Liver (tissue), 9 donors: Measurements from ENCODE around the gene ANKRD13A. TPM values are rescaled to one million over a fixed set of nuclear protein-coding genes. Genes with fewer than 3 reads are reported as not detected.
A peak's percentile ranks its signal among the peaks of the same experiment; 100 is the strongest.

Experiments
- DNase-seq: peaks from one replicate; pipeline ENCODE4 v3.0.0-alpha.2; 2017; ENCODE audit warnings: low spot score
- H3K27ac ChIP-seq, 2 donors: one replicate each; pipeline ENCODE4 v1.7.0; 2013; ENCODE audit warnings: inconsistent platforms in 2 of 2, low read length in 2 of 2, control low read depth in 1 of 2, low read depth in 1 of 2, mild to moderate bottlenecking in 1 of 2
- H3K27me3 ChIP-seq, 4 donors: one replicate each; pipeline versions ENCODE4 v1.6.1 to v1.7.0; 2013; ENCODE audit warnings: low read length in 3 of 4, inconsistent platforms in 1 of 4, mild to moderate bottlenecking in 1 of 4, moderate library complexity in 1 of 4; ENCODE audit not compliant: control insufficient read depth in 4 of 4, insufficient read depth in 4 of 4
- H3K36me3 ChIP-seq, 4 donors: one replicate each; pipeline versions ENCODE4 v1.6.1 to v1.7.0; 2013; ENCODE audit warnings: low read length in 3 of 4, mild to moderate bottlenecking in 3 of 4, low read depth in 1 of 4, moderate library complexity in 1 of 4; ENCODE audit not compliant: control insufficient read depth in 4 of 4, insufficient read depth in 3 of 4
- H3K4me1 ChIP-seq, 4 donors: one replicate each; pipeline versions ENCODE4 v1.6.1 to v1.7.0; 2013; ENCODE audit warnings: low read length in 3 of 4, mild to moderate bottlenecking in 3 of 4, moderate library complexity in 1 of 4; ENCODE audit not compliant: control insufficient read depth in 4 of 4, insufficient read depth in 4 of 4
- H3K4me3 ChIP-seq, 3 donors: one replicate each; pipeline versions ENCODE4 v1.6.1 to v1.7.0; 2013; ENCODE audit warnings: low read length in 3 of 3, control low read depth in 1 of 3, low read depth in 1 of 3, mild to moderate bottlenecking in 1 of 3
- H3K9ac ChIP-seq, 2 donors: one replicate each; pipeline ENCODE4 v1.7.0; 2013; ENCODE audit warnings: low read length in 2 of 2, mild to moderate bottlenecking in 2 of 2, moderate library complexity in 2 of 2, control low read depth in 1 of 2, low read depth in 1 of 2
- H3K9me3 ChIP-seq, 4 donors: one replicate each; pipeline versions ENCODE4 v1.6.1 to v1.7.0; 2013; ENCODE audit warnings: low read length in 3 of 4; ENCODE audit not compliant: control insufficient read depth in 4 of 4
- ATF3 ChIP-seq: IDR thresholded peaks from 2 replicates; pipeline ENCODE4 v1.6.1; 2016; ENCODE audit warnings: antibody characterized with exemption
- CTCF ChIP-seq: fragments of 150-350 bp; IDR thresholded peaks from 2 replicates; pipeline ENCODE4 v1.5.1; 2017; ENCODE audit warnings: improper control_type of control experiment, low read depth, low read length; ENCODE audit not compliant: missing input control
- EGR1 ChIP-seq, 2 donors: IDR thresholded peaks; 2 replicates each; pipeline ENCODE4 v1.6.1; 2016 to 2018; ENCODE audit warnings: antibody characterized with exemption in 2 of 2, low read depth in 2 of 2
- FOXA1 ChIP-seq: IDR thresholded peaks from 2 replicates; pipeline ENCODE4 v1.6.1; 2016; ENCODE audit warnings: antibody characterized with exemption
- FOXA2 ChIP-seq: IDR thresholded peaks from 2 replicates; pipeline ENCODE4 v1.6.1; 2016; ENCODE audit warnings: antibody characterized with exemption
- GABPA ChIP-seq, 2 donors: IDR thresholded peaks in 1 of 2; conservative IDR thresholded peaks in 1 of 2; 2 replicates each; pipeline ENCODE4 v1.6.1; 2016; ENCODE audit warnings: antibody characterized with exemption in 2 of 2, mild to moderate bottlenecking in 1 of 2, moderate library complexity in 1 of 2
- HNF4A ChIP-seq, 2 donors: conservative IDR thresholded peaks; 2 replicates each; pipeline ENCODE4 v1.6.1; 2016; ENCODE audit warnings: antibody characterized with exemption in 2 of 2, mild to moderate bottlenecking in 2 of 2
- HNF4G ChIP-seq: IDR thresholded peaks from 2 replicates; pipeline ENCODE4 v1.6.1; 2016; ENCODE audit warnings: antibody characterized with exemption
- JUND ChIP-seq, 2 donors: IDR thresholded peaks; 2 replicates each; pipeline ENCODE4 v1.6.1; 2016; ENCODE audit warnings: antibody characterized with exemption in 2 of 2
- NR2F2 ChIP-seq: IDR thresholded peaks from 2 replicates; pipeline ENCODE4 v1.6.1; 2016; ENCODE audit warnings: antibody characterized with exemption
- RAD21 ChIP-seq, 2 donors: IDR thresholded peaks; 2 replicates each; pipeline ENCODE4 v1.6.1; 2016; ENCODE audit warnings: antibody characterized with exemption in 2 of 2, mild to moderate bottlenecking in 2 of 2
- REST ChIP-seq: IDR thresholded peaks from 2 replicates; pipeline ENCODE4 v1.6.1; 2016; ENCODE audit warnings: antibody characterized with exemption, mild to moderate bottlenecking
- RXRA ChIP-seq, 2 donors: IDR thresholded peaks; 2 replicates each; pipeline ENCODE4 v1.6.1; 2017 to 2018; ENCODE audit warnings: antibody characterized with exemption in 2 of 2, mild to moderate bottlenecking in 1 of 2
- SP1 ChIP-seq: IDR thresholded peaks from 2 replicates; pipeline ENCODE4 v1.6.1; 2018; ENCODE audit warnings: antibody characterized with exemption, mild to moderate bottlenecking
- TAF1 ChIP-seq: conservative IDR thresholded peaks from 2 replicates; pipeline ENCODE4 v1.6.1; 2016; ENCODE audit warnings: antibody characterized with exemption, mild to moderate bottlenecking
- YY1 ChIP-seq: IDR thresholded peaks from 2 replicates; pipeline ENCODE4 v1.6.1; 2016; ENCODE audit warnings: antibody characterized with exemption, mild to moderate bottlenecking
- ZBTB33 ChIP-seq: IDR thresholded peaks from 2 replicates; pipeline ENCODE4 v1.6.1; 2016; ENCODE audit warnings: antibody characterized with exemption
- WGBS: extraction: QIAGEN DNeasy Blood & Tissue Kit; methylation state at CpG from one replicate; pipeline ENCODE4 v1.1.7; 2013; 5-methylcytosine and 5-hydroxymethylcytosine counted together
- polyA plus RNA-seq, 2 donors: library from polyadenylated mRNA; stranded (reverse) in 1 of 2; unstranded in 1 of 2; fragments of 200-250 nt in 1 of 2; fragments of >200 nt in 1 of 2; fragmentation: Nextera tagmentation in 1 of 2; extraction: Ambion mirVana in 1 of 2; gene quantifications; one replicate each; pipeline versions ENCODE4 v1.2.1 to v1.2.3, GENCODE V29; 2013 to 2015
- total RNA-seq, 2 donors: library from RNA; depleted of rRNA; stranded (reverse); fragments of >200 nt; gene quantifications; one replicate each; pipeline ENCODE4 v1.2.3, GENCODE V29; 2014
- TF ChIP-seq, protein P1 (sequence below): IDR thresholded peaks from 2 replicates; pipeline ENCODE4 v1.6.1; 2016; ENCODE audit warnings: antibody characterized with exemption
- donor health status: healthy.
- donor health status: healthy.
- donor health status: healthy.
- donor health status: healthy.
- donor health status: healthy.

ANKRD13A gene
- total and polyA plus RNA-seq, 4 donors, result 7.0 to 40.5 (median 18.8) TPM

- no peak overlapping the region for H3K4me3 ChIP-seq
- 88% methylated on average over 2 of the region's 2 CpGs for WGBS
- no peak for TF ChIP-seq HNF4G
- no peak for TF ChIP-seq EGR1 (IDR thresholded peaks at IDR 0.05; ENCODE audit: low read depth in 2 of 2)
- no peak for TF ChIP-seq SP1
- TF ChIP-seq, protein P1, sequence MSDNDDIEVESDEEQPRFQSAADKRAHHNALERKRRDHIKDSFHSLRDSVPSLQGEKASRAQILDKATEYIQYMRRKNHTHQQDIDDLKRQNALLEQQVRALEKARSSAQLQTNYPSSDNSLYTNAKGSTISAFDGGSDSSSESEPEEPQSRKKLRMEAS, result no peak
- no peak for TF ChIP-seq RXRA (IDR thresholded peaks at IDR 0.05)
- TF ChIP-seq YY1, result no peak
- no peak for TF ChIP-seq CTCF
- no peak for TF ChIP-seq NR2F2
- TF ChIP-seq TAF1, result no peak
- no peak for TF ChIP-seq ATF3
- TF ChIP-seq ZBTB33, result no peak
- no peak for TF ChIP-seq HNF4A (conservative IDR thresholded peaks at IDR 0.05)
- no peaks in the 10 kb centered on the region for H3K9me3 ChIP-seq
- no peak overlapping the region for H3K9ac ChIP-seq
- no peak for DNase-seq
- H3K36me3 ChIP-seq, result peaks cover 2 to 33% (median 21%) of the 10 kb centered on the region in 4 donors
- H3K27me3 ChIP-seq, result no peaks in the 10 kb centered on the region
- H3K27ac ChIP-seq, result peak overlapping the region in 1 of 2 donors; percentile 18
- H3K4me1 ChIP-seq, result peaks cover 4 to 26% (median 23%) of the 10 kb centered on the region in 4 donors
Measured at GRCh38 chr12:110024051-110024450, 24.8 kb downstream of the ANKRD13A start.

- H3K4me1 ChIP-seq, result peaks cover 0 to 21% (median 17%) of the 10 kb centered on the region in 4 donors
- TF ChIP-seq ZBTB33 (no peak), CTCF (no peak), HNF4G (no peak), RXRA (IDR thresholded peaks at IDR 0.05) (no peak), ATF3 (no peak), YY1 (no peak), NR2F2 (no peak), REST (no peak), TAF1 (no peak), GABPA (IDR thresholded peaks at IDR 0.05 in 1 of 2, conservative IDR thresholded peaks at IDR 0.05 in 1 of 2) (no peak), SP1 (no peak), EGR1 (IDR thresholded peaks at IDR 0.05; ENCODE audit: low read depth in 2 of 2) (no peak), FOXA1 (no peak), RAD21 (IDR thresholded peaks at IDR 0.05) (no peak), FOXA2 (no peak), JUND (IDR thresholded peaks at IDR 0.05) (no peak)
- TF ChIP-seq, protein P1, result no peak
- 93% methylated on average over 6 of the region's 6 CpGs for WGBS
- peaks cover 3 to 42% (median 21%) of the 10 kb centered on the region in 4 donors for H3K36me3 ChIP-seq
- no peak overlapping the region for H3K4me3 ChIP-seq
- no peak for DNase-seq
- no peaks in the 10 kb centered on the region for H3K27me3 ChIP-seq
- no peak overlapping the region for H3K27ac ChIP-seq
- no peak overlapping the region for H3K9ac ChIP-seq
- no peaks in the 10 kb centered on the region for H3K9me3 ChIP-seq
Measured at GRCh38 chr12:110028323-110028722, 29.1 kb downstream of the ANKRD13A start.
